H1 (cell line): ENCODE data around the gene HNRNPDL. TPM values are rescaled to one million over a fixed set of nuclear protein-coding genes. Genes with fewer than 3 reads are reported as not detected.

Source experiments
- CTCF ChIA-PET: fragments of 300-600 bp; sonication (Branson Sonifier 250); formaldehyde crosslinking; loops from one replicate; lab custom pipeline; 2021; ENCODE audit not compliant: partially characterized antibody; lab: Charles Lee
- POLR2A ChIA-PET: fragments of 300-600 bp; sonication (Branson Sonifier 250); formaldehyde crosslinking; loops from one replicate; lab custom pipeline; 2021; ENCODE audit warnings: inconsistent platforms; ENCODE audit not compliant: partially characterized antibody; lab: Charles Lee
- DNase-seq, 2 experiments: peaks; one replicate each; pipeline versions ENCODE4 v3.0.0 to v3.0.0-alpha.2; 2010 to 2022; ENCODE audit warnings: low spot score in 2 of 2, low read depth in 1 of 2, mixed read lengths in 1 of 2
- FAIRE-seq: peaks from 2 replicates; lab custom pipeline; 2011; peaks lifted over from hg19 to GRCh38; lab: Jason Lieb, UNC
- H2AFZ ChIP-seq: 2 replicates; pipeline ENCODE4 v1.8.1; 2012; ENCODE audit warnings: low read length, inconsistent platforms
- H2AK5ac ChIP-seq: 2 replicates; pipeline ENCODE4 v1.6.1; 2013; ENCODE audit warnings: low read depth, low read length
- H2BK120ac ChIP-seq: replicated peaks from 2 replicates; pipeline ENCODE3; 2013; ENCODE audit warnings: low read depth, low read length, inconsistent platforms
- H2BK12ac ChIP-seq: 2 replicates; pipeline ENCODE4 v1.6.1; 2013; ENCODE audit warnings: low read depth, low read length
- H2BK15ac ChIP-seq: 2 replicates; pipeline ENCODE4 v1.6.1; 2013; ENCODE audit warnings: low read length
- H2BK20ac ChIP-seq: 2 replicates; pipeline ENCODE4 v1.6.1; 2013; ENCODE audit warnings: low read length
- H2BK5ac ChIP-seq: 2 replicates; pipeline ENCODE4 v1.6.1; 2013; ENCODE audit warnings: low read depth, low read length
- H3K14ac ChIP-seq: 2 replicates; pipeline ENCODE4 v1.6.1; 2013; ENCODE audit warnings: inconsistent platforms; ENCODE audit not compliant: insufficient read length
- H3K18ac ChIP-seq: 2 replicates; pipeline ENCODE4 v1.6.1; 2013; ENCODE audit warnings: low read length; ENCODE audit errors: extremely low read depth
- H3K23ac ChIP-seq: 2 replicates; pipeline ENCODE4 v1.6.1; 2013; ENCODE audit warnings: inconsistent platforms; ENCODE audit not compliant: insufficient read length
- H3K23me2 ChIP-seq: 2 replicates; pipeline ENCODE4 v1.6.1; 2013; ENCODE audit warnings: low read depth, low read length
- H3K27ac ChIP-seq: 2 replicates; pipeline ENCODE4 v1.6.1; 2011; ENCODE audit warnings: low read depth, low read length, inconsistent platforms
- H3K27me3 ChIP-seq, 4 experiments: replicated peaks in 1 of 4; 1 replicate in 1 of 4; 2 replicates in 3 of 4; pipeline versions ENCODE4 v1.6.1 to v1.8.1; 2011 to 2013; ENCODE audit warnings: low read length in 3 of 4, mild to moderate bottlenecking in 3 of 4, inconsistent platforms in 2 of 4, mixed read lengths in 2 of 4, moderate library complexity in 1 of 4; ENCODE audit not compliant: control insufficient read depth in 3 of 4, insufficient read depth in 3 of 4; ENCODE audit errors: extremely low read depth in 1 of 4
- H3K36me3 ChIP-seq, 4 experiments: 2 replicates each; pipeline versions ENCODE4 v1.6.1 to v1.8.1; 2011 to 2013; ENCODE audit warnings: mild to moderate bottlenecking in 4 of 4, low read length in 3 of 4, moderate library complexity in 2 of 4, control low read depth in 1 of 4, inconsistent platforms in 1 of 4; ENCODE audit not compliant: insufficient read depth in 4 of 4, control insufficient read depth in 2 of 4
- H3K4ac ChIP-seq: replicated peaks from 2 replicates; pipeline ENCODE3; 2013; ENCODE audit warnings: low read length, low read depth, mixed read lengths, inconsistent platforms; ENCODE audit not compliant: insufficient read length
- H3K4me1 ChIP-seq, 4 experiments: replicated peaks in 1 of 4; 1 replicate in 1 of 4; 2 replicates in 3 of 4; pipeline versions ENCODE4 v1.6.1 to v1.8.1; 2011 to 2013; ENCODE audit warnings: low read length in 3 of 4, inconsistent platforms in 2 of 4, mixed read lengths in 1 of 4; ENCODE audit not compliant: insufficient read depth in 4 of 4, control insufficient read depth in 3 of 4
- H3K4me2 ChIP-seq, 2 experiments: 2 replicates each; pipeline versions ENCODE4 v1.6.1 to v1.8.1; 2011 to 2013; ENCODE audit warnings: low read depth in 2 of 2, low read length in 2 of 2, control low read depth in 1 of 2, inconsistent platforms in 1 of 2, mild to moderate bottlenecking in 1 of 2; ENCODE audit not compliant: insufficient read depth in 1 of 2
- H3K4me3 ChIP-seq, 4 experiments: fragments of 200-600, 300-600 bp in 1 of 4; sonication (generic), shearing (Covaris generic), sonication (Bioruptor Twin) in 1 of 4; 2 replicates each; pipeline versions ENCODE4 v1.5.1 to v1.8.1; 2011 to 2016; ENCODE audit warnings: low read length in 4 of 4, low read depth in 3 of 4, control low read depth in 2 of 4, inconsistent platforms in 2 of 4, mild to moderate bottlenecking in 2 of 4, mixed read lengths in 1 of 4, moderate library complexity in 1 of 4; ENCODE audit not compliant: insufficient read depth in 2 of 4; ENCODE audit errors: extremely low read depth in 1 of 4
- H3K56ac ChIP-seq: replicated peaks from 2 replicates; pipeline ENCODE3; 2013; ENCODE audit warnings: low read depth, mild to moderate bottlenecking, mixed read lengths, low read length, inconsistent platforms; ENCODE audit not compliant: insufficient read length
- H3K79me1 ChIP-seq: 2 replicates; pipeline ENCODE4 v1.6.1; 2013; ENCODE audit warnings: low read depth, low read length, control low read depth
- H3K79me2 ChIP-seq, 2 experiments: 2 replicates each; pipeline versions ENCODE4 v1.6.1 to v1.8.1; 2012 to 2013; ENCODE audit warnings: low read length in 2 of 2, mild to moderate bottlenecking in 2 of 2, inconsistent platforms in 1 of 2; ENCODE audit not compliant: insufficient read depth in 2 of 2, control insufficient read depth in 1 of 2
- H3K9ac ChIP-seq, 4 experiments: replicated peaks in 1 of 4; 1 replicate in 1 of 4; 2 replicates in 3 of 4; pipeline versions ENCODE4 v1.6.1 to v1.8.1; 2011 to 2013; ENCODE audit warnings: low read depth in 3 of 4, low read length in 3 of 4, control low read depth in 2 of 4, mild to moderate bottlenecking in 2 of 4, moderate library complexity in 2 of 4, inconsistent platforms in 1 of 4; ENCODE audit errors: extremely low read depth in 1 of 4
- H3K9me3 ChIP-seq, 2 experiments: 2 replicates each; pipeline versions ENCODE4 v1.6.1 to v1.8.1; 2012 to 2013; ENCODE audit warnings: mild to moderate bottlenecking in 2 of 2, moderate library complexity in 2 of 2, control low read depth in 1 of 2, inconsistent platforms in 1 of 2, low read depth in 1 of 2, low read length in 1 of 2, mixed read lengths in 1 of 2; ENCODE audit not compliant: insufficient read depth in 2 of 2
- H4K20me1 ChIP-seq, 2 experiments: replicated peaks in 1 of 2; 2 replicates each; pipeline versions ENCODE3 to v1.8.1; 2011 to 2013; ENCODE audit warnings: inconsistent platforms in 2 of 2, low read length in 2 of 2, mild to moderate bottlenecking in 1 of 2; ENCODE audit not compliant: insufficient read depth in 2 of 2, control insufficient read depth in 1 of 2
- H4K5ac ChIP-seq: 2 replicates; pipeline ENCODE4 v1.6.1; 2013; ENCODE audit warnings: low read length, low read depth, mixed read lengths, inconsistent platforms; ENCODE audit not compliant: insufficient read length
- H4K8ac ChIP-seq: 2 replicates; pipeline ENCODE4 v1.8.0; 2013; ENCODE audit warnings: mild to moderate bottlenecking, moderate library complexity, low read length, inconsistent platforms; ENCODE audit not compliant: insufficient read depth; ENCODE audit errors: extremely low read depth
- H4K91ac ChIP-seq: replicated peaks from 2 replicates; pipeline ENCODE3; 2013; ENCODE audit warnings: low read length, mixed read lengths, inconsistent platforms; ENCODE audit not compliant: insufficient read length
- BCL11A ChIP-seq, 2 experiments: IDR thresholded peaks; one replicate each; pipeline ENCODE4 v1.6.1; 2011; ENCODE audit warnings: low read depth in 2 of 2, low read length in 2 of 2, mild to moderate bottlenecking in 2 of 2
- EGR1 ChIP-seq: IDR thresholded peaks from 2 replicates; pipeline ENCODE4 v1.6.1; 2011; ENCODE audit warnings: low read depth, low read length, borderline replicate concordance
- KDM1A ChIP-seq: fragments of 200-600, 300-600 bp; sonication (generic); IDR thresholded peaks from 2 replicates; pipeline ENCODE4 v1.7.1; 2016; ENCODE audit warnings: mild to moderate bottlenecking, low read length, borderline replicate concordance
- whole genome bisulfite sequencing, 2 experiments: shearing (Covaris generic) in 1 of 2; methylation state at CpG; one replicate each; pipeline versions ENCODE4 v1.1.6 to v1.1.7; 2013 to 2015; ENCODE audit warnings: low lambda C conversion rate in 2 of 2, mixed read lengths in 2 of 2, inconsistent platforms in 1 of 2, low coverage in 1 of 2, missing lambda C conversion rate in 1 of 2; ENCODE audit not compliant: insufficient replicate concordance in 2 of 2, insufficient coverage in 1 of 2, insufficient read length in 1 of 2; ENCODE audit errors: extremely low coverage in 1 of 2, missing lambda C conversion rate in 1 of 2; 5-methylcytosine and 5-hydroxymethylcytosine counted together
- polyA plus RNA-seq, 7 experiments: library from polyadenylated mRNA; depleted of rRNA in 3 of 7; stranded (reverse) in 5 of 7; unstranded in 2 of 7; fragments of >200 nt in 5 of 7; fragments of 200-250 nt in 2 of 7; gene quantifications; 1 replicate in 5 of 7; 2 replicates in 1 of 7; 4 replicates in 1 of 7; pipeline versions ENCODE4 v1.2.1 to v1.2.3, GENCODE V29; 2011 to 2013; ENCODE audit warnings: missing spikeins in 2 of 7, mixed read lengths in 2 of 7
- total RNA-seq: library from RNA; stranded (reverse); fragmentation: NEBNext Ultra II Directional; extraction: Animal tissue kit (Norgen Biotek cat#: 25700); gene quantifications from 2 replicates; pipeline ENCODE4 v1.2.1, GENCODE V29; 2021

The HNRNPDL gene
- total and polyA plus RNA-seq, 2 of the 8 experiments (the other 6 are each of a cell fraction or from before 2014, with no cell fraction given), result 197 to 411 TPM

GRCh38 chr4:82452026-82452425, 21.8 kb upstream of the HNRNPDL start:
- WGBS, 2 experiments, result 97% methylated on average over 7 of the region's 7 CpGs; no CpG with 5 or more reads in 1 of the 2 experiments
- CTCF ChIA-PET, result interaction anchor here (0.8 to 2.1 kb wide), 6 partner anchors 12 to 287 kb away, joined by 3 to 10 read pairs (median 4); no protein-coding TSS in a partner anchor
- FAIRE-seq (no peak), DNase-seq (no peak)
- Histone ChIP-seq H3K14ac (no peak overlapping the region), H3K9me3 (no peaks in the 10 kb centered on the region), H4K20me1 (peaks cover 3 to 7% of the 10 kb centered on the region in 2 experiments), H2BK12ac (no peak overlapping the region), H4K8ac (no peak overlapping the region), H2BK15ac (no peak overlapping the region), H3K18ac (no peak overlapping the region), H3K79me1 (peaks cover 9% of the 10 kb centered on the region), H3K27ac (no peak overlapping the region), H3K4me2 (no peak overlapping the region), H3K23me2 (no peaks in the 10 kb centered on the region), H3K4me1 (peaks cover 0 to 2% (median 0%) of the 10 kb centered on the region in 4 experiments; a peak in 1 of 7 replicates), H2AFZ (no peak overlapping the region), H2BK20ac (no peak overlapping the region), H2BK5ac (no peak overlapping the region), H2BK120ac (no peak overlapping the region), H3K56ac (no peak overlapping the region), H3K9ac (no peak overlapping the region), H2AK5ac (no peak overlapping the region), H3K23ac (no peak overlapping the region), H4K91ac (no peak overlapping the region), H3K4me3 (no peak overlapping the region), H3K4ac (no peak overlapping the region), H4K5ac (no peak overlapping the region), H3K36me3 (peaks cover 20 to 81% (median 56%) of the 10 kb centered on the region in 4 experiments), H3K27me3 (no peaks in the 10 kb centered on the region), H3K79me2 (peaks cover 0 to 56% of the 10 kb centered on the region in 2 experiments; a peak in 2 of 4 replicates)
- no peak for TF ChIP-seq EGR1
- no peak for TF ChIP-seq BCL11A (IDR thresholded peaks at IDR 0.05; ENCODE audit: low read depth in 2 of 2, low read length in 2 of 2)
- no peak for TF ChIP-seq KDM1A
- POLR2A ChIA-PET, result interaction anchor here (1.2 to 4.2 kb wide), 3 partner anchors 16 to 78 kb away, joined by 3 to 21 read pairs (median 5); partner anchors contain the start of genes HNRNPD and HNRNPDL
